Parathyroid adenoma (tissue), 2 donors: ENCODE measurements around the gene TMCO4.

Experiments used
- H2AFZ ChIP-seq: fragments of 300-600 bp; sonication (generic); one replicate; pipeline ENCODE4 v1.7.0; 2017; ENCODE audit warnings: antibody characterized with exemption, mild to moderate bottlenecking
- H3K27ac ChIP-seq: fragments of 300-600 bp; sonication (generic); one replicate; pipeline ENCODE4 v1.7.0; 2017
- H3K27me3 ChIP-seq: fragments of 300-600 bp; sonication (generic); one replicate; pipeline ENCODE4 v1.7.0; 2017; ENCODE audit warnings: low read length; ENCODE audit not compliant: control insufficient read depth, insufficient read depth
- H3K36me3 ChIP-seq: fragments of 300-600 bp; sonication (generic); one replicate; pipeline ENCODE4 v1.7.0; 2017; ENCODE audit warnings: low read length; ENCODE audit not compliant: control insufficient read depth, insufficient read depth
- H3K4me1 ChIP-seq: fragments of 300-600 bp; sonication (generic); one replicate; pipeline ENCODE4 v1.7.0; 2017; ENCODE audit warnings: control low read depth
- H3K4me2 ChIP-seq: fragments of 300-600 bp; sonication (generic); one replicate; pipeline ENCODE4 v1.7.0; 2017; ENCODE audit warnings: low read length
- H3K4me3 ChIP-seq: fragments of 300-600 bp; sonication (generic); one replicate; pipeline ENCODE4 v1.7.0; 2017; ENCODE audit warnings: low read depth, low read length
- H3K79me2 ChIP-seq: fragments of 300-600 bp; sonication (generic); one replicate; pipeline ENCODE4 v1.7.0; 2017; ENCODE audit warnings: control low read depth
- H3K9ac ChIP-seq: fragments of 300-600 bp; sonication (generic); one replicate; pipeline ENCODE4 v1.7.0; 2017; ENCODE audit warnings: mild to moderate bottlenecking
- H3K9me3 ChIP-seq: fragments of 300-600 bp; sonication (generic); one replicate; pipeline ENCODE4 v1.7.0; 2017; ENCODE audit warnings: low read length; ENCODE audit not compliant: control insufficient read depth
- TF ChIP-seq, protein P1 (sequence below): fragments of 300-600 bp; sonication (generic); IDR thresholded peaks from one replicate; pipeline ENCODE4 v1.7.0; 2017; ENCODE audit warnings: antibody characterized with exemption, mild to moderate bottlenecking
- donor health status: primary hyperparathyroidism.

TMCO4 gene

GRCh38 chr1:19646377-19647319 lies 153.1 kb downstream of the TMCO4 start:
- no peak overlapping the region for H3K9ac ChIP-seq
- H3K27me3 ChIP-seq, result no peaks in the 10 kb centered on the region
- H3K9me3 ChIP-seq, result no peaks in the 10 kb centered on the region
- no peak overlapping the region for H3K4me3 ChIP-seq
- no peak overlapping the region for H3K4me2 ChIP-seq
- no peaks in the 10 kb centered on the region for H3K4me1 ChIP-seq
- no peak overlapping the region for H2AFZ ChIP-seq
- H3K27ac ChIP-seq, result no peak overlapping the region
- TF ChIP-seq, protein P1, sequence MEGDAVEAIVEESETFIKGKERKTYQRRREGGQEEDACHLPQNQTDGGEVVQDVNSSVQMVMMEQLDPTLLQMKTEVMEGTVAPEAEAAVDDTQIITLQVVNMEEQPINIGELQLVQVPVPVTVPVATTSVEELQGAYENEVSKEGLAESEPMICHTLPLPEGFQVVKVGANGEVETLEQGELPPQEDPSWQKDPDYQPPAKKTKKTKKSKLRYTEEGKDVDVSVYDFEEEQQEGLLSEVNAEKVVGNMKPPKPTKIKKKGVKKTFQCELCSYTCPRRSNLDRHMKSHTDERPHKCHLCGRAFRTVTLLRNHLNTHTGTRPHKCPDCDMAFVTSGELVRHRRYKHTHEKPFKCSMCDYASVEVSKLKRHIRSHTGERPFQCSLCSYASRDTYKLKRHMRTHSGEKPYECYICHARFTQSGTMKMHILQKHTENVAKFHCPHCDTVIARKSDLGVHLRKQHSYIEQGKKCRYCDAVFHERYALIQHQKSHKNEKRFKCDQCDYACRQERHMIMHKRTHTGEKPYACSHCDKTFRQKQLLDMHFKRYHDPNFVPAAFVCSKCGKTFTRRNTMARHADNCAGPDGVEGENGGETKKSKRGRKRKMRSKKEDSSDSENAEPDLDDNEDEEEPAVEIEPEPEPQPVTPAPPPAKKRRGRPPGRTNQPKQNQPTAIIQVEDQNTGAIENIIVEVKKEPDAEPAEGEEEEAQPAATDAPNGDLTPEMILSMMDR, result no peak
- H3K79me2 ChIP-seq, result no peaks in the 10 kb centered on the region
- H3K36me3 ChIP-seq, result no peaks in the 10 kb centered on the region

DNA sequence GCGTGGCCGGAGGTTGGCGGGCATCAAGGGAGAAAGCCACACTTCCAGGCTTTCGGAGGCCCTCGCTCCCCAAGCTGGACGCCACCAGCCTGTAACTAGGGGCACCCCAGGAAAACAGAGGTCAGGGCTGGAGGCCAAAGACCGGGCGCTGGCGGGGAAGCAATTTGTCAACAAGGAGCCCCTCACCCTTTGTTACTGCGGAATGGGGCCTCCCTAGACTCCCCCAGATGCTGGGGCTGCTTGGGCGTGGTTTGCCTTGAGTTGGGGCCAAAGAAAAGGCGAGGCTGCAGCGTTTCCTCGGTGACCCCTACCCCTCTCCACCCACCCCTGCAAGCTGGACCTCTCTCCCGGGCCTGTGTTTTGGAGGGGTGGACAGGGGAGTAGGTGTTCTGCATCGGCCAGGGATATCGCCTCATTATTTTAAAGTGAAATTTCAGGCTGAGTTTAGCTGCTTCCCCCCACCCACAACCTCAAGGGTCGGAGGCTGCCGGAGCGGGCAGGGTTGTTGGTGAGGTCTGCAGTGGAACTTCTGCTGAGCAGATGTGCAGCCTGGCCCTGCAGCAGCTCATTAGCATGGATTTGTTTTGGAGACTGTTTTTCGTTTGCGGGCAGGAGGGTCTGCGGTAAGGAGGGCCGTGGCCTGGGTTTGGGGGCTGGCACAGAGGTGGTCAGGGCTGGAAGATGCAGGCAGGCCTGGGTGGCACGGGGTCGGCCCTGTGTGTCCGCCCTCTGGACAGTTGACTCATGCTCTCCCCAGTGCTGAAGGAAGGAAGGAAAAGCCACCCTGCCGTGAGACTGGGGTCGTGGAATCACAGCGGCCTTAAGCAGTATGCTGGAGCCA lies 154.1 kb downstream of the TMCO4 start:
- Histone ChIP-seq H2AFZ (no peak overlapping the region), H3K4me2 (peak overlapping the region; percentile 80), H3K36me3 (no peaks in the 10 kb centered on the region), H3K4me3 (peak overlapping the region; percentile 77), H3K9ac (no peak overlapping the region), H3K27ac (no peak overlapping the region), H3K9me3 (no peaks in the 10 kb centered on the region), H3K4me1 (no peaks in the 10 kb centered on the region), H3K27me3 (no peaks in the 10 kb centered on the region), H3K79me2 (no peaks in the 10 kb centered on the region)
- TF ChIP-seq, protein P1, result no peak

- H3K9me3 ChIP-seq, result no peaks in the 10 kb centered on the region
- peak overlapping the region; percentile 75 for H2AFZ ChIP-seq
- TF ChIP-seq, protein P1, result no peak
- peaks cover 3% of the 10 kb centered on the region for H3K4me1 ChIP-seq
- H3K27me3 ChIP-seq, result no peaks in the 10 kb centered on the region
- no peaks in the 10 kb centered on the region for H3K36me3 ChIP-seq
- no peaks in the 10 kb centered on the region for H3K79me2 ChIP-seq
- H3K9ac ChIP-seq, result peak overlapping the region; percentile 46
- peak overlapping the region; percentile 51 for H3K27ac ChIP-seq
- peak overlapping the region; percentile 77 for H3K4me3 ChIP-seq
- peak overlapping the region; percentile 80 for H3K4me2 ChIP-seq
These were observed 154.9 kb downstream of the TMCO4 start for GRCh38 chr1:19644681-19645410.

- Histone ChIP-seq H3K4me2 (peak overlapping the region; percentile 80), H3K79me2 (no peaks in the 10 kb centered on the region), H3K4me3 (peak overlapping the region; percentile 77), H3K36me3 (no peaks in the 10 kb centered on the region), H3K27me3 (no peaks in the 10 kb centered on the region), H2AFZ (peak overlapping the region; percentile 75), H3K27ac (no peak overlapping the region), H3K4me1 (peaks cover 3% of the 10 kb centered on the region), H3K9ac (peak overlapping the region; percentile 46), H3K9me3 (no peaks in the 10 kb centered on the region)
- TF ChIP-seq, protein P1, result no peak
These were observed 155.4 kb downstream of the TMCO4 start for GRCh38 chr1:19644395-19644680.
